HG03575 (cell line): ENCODE measurements around the gene PRKCA.
"Not testable (repeated sequence)": the region's sequence is repeated elsewhere in the genome, so short reads cannot be mapped to it uniquely, and the experiment has no call there.

Experiments
- ATAC-seq: cut with Tn5 transposase; IDR thresholded peaks from one replicate; pipeline ENCODE4 v1.9.1; 2021; ENCODE audit not compliant: unreplicated experiment, insufficient number of reproducible peaks, low FRiP score; ENCODE audit errors: extremely low read depth

The PRKCA gene

DNA sequence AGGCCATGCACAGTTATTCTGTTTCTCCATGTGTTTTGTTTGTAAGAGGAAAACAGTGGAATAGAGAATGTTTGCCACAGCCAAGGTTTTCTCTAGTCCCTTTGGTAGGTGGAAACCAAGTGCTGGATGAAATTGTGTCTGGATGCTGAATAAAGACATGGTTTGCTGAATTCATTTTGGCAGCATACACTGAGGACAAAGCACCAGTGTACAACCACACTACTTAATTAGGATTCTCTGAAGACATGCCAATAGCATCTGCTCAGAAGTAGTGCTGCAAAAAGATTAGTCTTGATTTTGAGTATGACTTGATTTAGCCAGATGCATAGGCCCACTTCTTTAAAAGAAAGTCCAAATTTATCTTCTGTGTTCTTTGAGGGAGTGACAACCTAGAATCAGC lies 302.0 kb downstream of the PRKCA start:
- no peak for ATAC-seq

DNA sequence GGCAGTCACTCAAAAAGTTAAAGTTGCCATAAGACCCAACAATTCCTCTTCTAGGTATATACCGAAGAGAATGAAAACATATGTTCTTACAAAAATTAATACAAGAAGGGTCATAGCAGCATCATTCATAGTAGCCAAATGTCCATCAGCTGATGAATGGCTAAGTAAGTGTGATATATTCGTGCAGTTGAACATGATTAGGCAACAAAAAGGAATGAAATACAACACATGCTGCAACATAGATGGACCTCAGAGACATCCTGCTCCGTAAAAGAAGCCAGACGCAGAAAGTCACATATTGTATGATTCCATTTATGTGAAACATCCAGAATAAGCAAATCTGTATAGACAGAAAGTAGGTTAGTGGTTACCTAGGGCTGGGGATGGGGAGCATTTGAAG lies 303.1 kb downstream of the PRKCA start:
- no peak for ATAC-seq

DNA sequence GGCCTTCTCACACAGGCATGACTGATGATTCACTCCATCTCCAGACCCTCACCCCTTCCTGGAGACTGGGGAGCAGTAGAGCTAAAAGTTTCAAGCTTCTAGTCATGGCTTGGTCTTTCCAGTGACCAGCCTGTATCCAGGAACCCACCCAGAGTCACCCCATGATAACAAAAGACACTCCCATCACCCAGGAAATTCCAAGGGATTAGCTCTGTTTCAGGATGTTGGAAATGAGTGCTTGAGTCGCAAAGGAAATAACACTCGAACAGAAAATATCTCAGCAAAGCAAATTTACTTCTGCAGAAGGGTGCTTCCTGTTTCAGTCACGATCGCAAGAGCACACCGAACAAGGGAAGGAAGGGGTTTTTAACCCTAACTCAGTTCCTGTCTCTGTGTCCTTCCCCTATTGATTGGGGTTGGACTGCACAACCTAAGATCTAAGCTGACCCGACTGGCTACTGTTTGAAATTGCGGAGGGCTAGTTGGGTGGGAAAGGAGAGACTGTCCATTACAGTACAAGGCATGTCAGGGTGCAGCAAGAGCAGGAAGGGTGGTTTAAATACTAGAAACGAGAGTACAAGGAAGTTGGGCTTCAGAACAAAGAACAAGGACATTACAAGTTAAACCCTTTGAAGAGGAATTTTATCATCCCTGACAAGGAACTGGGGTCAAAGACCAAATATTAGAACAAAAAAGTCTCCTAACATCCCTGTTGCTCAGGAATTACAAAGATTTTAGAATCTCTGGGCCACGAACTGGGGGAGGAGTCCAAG lies 308.1 kb downstream of the PRKCA start:
- no peak for ATAC-seq

DNA sequence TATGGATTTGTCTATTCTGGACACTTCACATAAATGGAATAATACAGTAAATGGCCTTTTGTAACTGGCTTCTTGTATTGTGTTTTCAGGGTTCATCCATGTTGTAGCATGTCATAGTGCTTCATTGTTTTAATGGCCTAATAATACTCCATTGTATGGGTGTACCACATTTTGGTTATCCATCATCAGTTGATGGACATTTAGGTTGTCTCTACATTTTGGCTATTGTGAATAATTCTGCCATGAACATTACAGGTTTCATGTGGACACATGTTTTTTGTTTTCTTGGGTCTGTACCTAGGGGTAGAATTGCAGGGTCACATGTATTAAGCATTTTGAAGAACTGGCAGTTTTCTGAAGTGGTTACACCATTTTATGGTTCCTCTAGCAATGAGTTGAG lies 309.0 kb downstream of the PRKCA start:
- no peak for ATAC-seq

DNA sequence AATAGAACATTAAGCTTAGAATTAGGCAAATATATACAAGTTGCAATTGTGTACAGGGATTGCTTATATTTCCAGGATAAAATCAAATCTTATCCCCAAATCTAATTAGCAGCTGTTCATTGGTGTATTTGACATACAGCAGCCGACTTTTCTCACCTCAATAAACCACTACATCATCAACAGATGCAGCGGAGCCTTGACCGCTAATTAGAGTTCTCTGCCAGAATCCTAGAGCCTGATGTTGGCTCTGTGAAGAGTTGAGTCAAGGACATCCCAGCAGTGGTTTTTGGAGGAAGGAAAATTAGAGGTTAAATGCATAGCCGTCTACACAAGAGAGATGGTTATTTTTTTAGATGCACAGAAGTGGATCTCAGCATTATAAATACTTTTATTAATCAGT lies 310.6 kb downstream of the PRKCA start:
- no peak for ATAC-seq

DNA sequence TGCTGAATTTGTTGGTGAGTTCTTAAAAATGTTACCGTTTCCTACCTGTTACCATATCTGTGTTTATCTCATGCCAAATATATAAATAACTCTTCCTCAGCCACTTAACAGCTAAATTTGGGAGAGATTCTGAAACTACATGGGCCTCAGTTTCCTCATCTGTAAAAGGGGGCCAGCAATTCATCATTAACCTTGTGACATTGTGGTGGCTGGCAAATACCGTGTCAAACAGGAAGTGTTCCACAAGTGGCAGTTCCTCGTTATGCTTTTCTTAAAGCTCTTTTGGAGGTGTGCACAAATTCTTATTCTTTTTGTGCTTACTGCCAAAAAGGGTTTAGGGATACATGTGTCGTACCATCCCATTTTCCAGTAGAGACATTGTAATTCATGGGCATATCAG lies 312.1 kb downstream of the PRKCA start:
- ATAC-seq: no peak

DNA sequence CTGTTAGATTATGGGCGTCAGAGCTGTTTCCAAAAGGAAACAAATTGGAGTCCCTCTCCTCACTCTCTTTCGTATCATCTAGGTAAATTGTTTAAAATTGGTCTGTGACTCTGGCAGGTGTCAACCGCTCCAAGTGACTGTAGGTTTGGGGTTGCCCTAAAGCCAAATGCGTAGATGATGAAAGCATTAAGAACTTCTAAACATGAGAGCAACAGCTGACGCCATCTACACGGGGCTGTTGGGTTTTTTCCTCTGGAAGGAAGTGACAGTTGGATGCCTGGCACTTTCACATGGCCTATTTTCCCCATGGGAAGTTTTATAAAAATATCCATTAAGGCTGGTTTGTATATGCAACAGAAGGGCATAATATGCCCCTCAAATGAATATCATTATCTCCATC lies 316.8 kb downstream of the PRKCA start:
- ATAC-seq: no peak

DNA sequence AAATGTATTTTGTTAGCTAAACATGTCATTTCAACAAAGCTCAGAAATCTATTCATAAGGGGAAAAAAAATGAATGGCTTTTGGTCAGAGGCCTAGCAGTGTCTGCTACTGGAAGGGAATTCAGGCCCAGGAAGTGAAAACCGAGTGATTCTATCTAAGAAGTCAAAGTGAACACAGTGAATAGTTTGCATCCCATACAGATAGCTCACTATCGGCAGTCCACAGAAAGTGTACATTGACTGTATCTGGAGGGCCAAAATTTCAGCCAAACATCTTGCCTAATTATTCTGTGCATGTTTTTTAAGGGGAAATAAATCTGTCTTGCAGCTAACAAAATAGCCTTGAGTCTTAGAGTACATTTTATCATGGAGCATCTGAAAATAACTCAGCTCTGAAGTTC lies 318.1 kb downstream of the PRKCA start:
- no peak for ATAC-seq

DNA sequence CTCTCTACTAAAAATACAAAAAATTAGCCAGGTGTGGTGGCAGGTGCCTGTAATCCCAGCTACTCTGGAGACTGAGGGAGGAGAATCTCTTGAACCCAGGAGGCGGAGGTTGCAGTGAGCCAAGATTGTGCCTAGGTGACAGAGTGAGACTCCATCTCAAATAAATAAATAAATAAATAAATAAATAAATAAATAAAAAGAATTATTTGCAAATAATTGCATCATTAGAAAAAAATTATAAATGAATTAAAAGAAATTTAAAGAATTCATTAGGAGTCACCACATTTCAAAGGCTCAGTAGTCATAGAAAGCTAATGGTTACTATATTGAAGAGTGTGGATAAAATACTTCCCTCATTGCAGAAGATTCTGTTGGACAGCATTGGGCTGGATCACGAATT lies 322.2 kb downstream of the PRKCA start:
- not testable (repeated sequence) for ATAC-seq

DNA sequence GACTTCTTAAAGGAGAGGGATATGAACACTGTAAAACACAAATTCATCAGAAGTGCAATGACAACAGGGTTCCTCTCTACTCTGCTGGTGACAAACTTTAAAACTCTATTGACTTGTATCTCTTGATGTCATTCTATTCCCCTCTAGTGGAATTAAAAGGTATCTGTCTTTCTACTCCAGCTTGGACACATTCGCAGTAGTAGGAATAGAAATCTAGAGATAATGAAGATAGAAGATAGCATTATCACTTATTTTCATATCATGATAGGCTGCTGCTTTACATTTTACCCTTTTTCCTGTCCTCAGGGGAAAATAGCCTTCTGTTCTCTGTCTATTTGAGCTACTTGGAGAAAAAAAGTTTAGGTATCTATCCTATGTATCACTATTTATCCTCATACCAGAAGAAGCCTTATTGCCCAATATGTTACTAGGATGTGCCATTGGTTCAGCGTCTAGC lies 322.9 kb downstream of the PRKCA start:
- no peak for ATAC-seq

DNA sequence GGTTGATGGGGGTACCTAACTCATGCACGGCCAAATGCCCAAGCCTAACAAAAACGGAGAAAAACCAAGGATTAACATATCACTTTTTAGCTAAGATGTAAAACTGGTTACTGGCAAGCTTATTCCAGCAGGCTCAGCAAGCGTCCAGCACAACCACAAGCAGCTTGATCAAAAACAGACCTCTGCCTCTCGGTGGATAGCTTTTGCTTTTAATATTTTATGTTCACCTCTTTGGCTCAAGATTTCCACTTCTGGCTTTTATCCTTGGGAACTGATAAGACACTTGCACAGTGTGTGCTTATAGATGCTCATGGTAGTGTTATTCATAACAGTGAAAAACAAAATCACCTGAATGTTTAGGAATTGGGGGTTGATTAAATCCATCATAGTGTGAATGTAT lies 325.6 kb downstream of the PRKCA start:
- ATAC-seq: no peak

DNA sequence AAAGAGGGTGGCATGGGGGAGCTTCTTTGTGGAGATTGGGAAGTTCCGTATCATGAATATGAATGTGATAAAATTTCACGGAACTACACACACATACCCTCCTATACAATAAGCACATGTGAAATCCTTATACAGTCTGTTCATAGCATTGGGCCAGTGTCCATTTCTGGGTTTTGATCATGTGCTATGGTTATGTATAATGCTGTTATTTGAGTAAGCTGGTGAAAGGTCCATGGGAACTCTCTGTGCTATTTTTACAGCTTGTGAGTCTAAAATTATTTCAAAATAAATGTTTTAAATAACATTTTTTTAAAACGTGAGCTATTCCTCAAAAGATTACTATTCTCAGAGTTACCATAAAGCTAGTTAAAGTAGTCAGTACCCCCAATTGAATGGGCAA lies 327.3 kb downstream of the PRKCA start:
- ATAC-seq: no peak

DNA sequence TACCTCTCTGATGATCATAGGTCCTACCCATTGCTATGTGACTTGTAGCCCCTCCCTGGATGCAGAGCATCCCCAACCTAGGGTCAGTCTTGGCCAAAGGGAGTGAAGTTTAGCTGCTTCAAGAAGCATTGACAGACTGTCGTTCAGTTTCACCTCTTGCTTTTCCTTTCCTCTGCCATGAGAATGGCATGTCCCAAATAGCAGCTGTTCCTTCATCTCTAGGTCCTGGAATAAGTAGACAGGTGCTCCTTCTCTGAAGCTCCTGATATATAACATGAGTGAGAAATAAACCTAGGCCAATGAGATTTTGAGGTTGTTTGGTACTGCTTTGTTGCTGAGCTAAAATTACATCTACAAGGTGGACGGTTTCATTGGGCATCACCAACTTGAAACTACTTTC lies 328.0 kb downstream of the PRKCA start:
- ATAC-seq: no peak

DNA sequence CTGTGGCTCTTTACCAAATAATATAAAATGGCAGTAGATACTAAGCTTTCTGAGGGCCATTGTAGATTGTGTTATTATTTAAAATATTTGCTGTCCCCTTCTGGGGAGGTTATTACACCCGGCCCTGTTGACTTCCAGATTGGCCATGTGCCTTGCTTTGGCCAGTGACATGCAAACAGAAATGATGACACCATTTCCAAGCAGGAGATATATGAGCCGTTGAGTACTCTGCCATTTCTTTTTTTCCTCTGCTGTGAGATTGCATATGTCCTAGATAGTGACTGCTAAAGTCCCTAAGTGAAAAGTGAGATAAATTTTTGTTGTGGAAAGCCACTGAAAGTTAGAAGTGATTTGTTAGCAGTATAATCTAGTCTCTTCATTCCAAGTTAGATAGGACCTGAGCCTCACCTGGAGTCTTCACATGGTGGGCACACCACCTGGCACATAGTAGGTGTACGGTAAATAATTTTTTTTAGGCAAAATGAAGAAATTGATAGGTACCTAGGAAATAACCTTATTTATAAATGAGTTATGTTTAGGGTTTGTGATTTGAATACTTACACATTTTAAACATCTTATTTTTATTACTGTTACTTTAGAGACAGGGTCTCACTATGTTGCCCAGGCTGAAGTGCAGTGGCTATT lies 328.5 kb downstream of the PRKCA start:
- ATAC-seq: no peak

DNA sequence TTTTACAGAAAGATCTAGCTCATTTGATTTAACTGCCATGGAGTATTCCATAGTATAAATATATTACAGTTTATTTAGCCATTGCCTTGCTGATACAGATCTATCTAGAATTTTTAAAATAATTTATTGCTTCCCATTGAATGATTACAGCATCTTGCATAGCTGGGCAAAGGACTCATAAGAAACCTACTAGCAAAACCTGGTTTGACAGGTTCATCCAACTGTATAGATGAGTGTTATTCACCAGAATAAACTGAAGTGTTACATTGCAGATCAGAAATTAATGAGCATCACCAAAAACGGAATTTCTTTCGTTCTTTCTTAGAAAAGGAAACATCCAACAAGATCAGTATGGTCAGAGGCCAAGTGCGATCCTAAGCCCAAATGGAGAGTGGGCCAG lies 330.3 kb downstream of the PRKCA start:
- no peak for ATAC-seq

DNA sequence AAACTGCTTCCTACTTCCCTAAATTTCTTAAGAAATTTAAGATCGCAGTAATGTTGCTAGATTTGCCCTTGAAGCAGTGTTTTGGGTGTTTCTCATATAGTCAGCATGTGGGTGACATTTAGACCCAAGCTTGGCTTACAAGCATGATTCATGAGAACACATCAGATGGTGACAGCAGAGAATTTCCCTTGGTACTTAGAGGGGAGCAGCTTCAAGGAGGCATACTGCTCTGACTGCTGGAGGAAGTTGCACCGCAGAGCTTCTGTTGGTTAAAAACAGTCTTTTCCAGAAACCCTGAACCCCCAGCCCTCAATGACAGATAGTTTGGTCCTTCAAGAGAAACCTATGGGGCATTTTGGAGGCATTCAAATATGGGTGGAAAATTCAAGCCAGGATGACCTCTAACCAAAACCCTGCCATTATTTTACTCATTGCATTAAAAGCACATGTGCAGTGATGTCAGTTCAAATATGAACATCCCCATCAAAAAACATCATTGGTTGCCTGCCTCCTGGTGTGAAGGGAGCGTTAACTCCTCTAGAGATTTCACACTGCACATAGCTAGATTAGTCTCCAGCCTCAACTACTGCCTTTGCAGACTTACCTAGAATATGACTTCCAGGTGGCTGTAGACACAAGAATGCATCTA lies 331.0 kb downstream of the PRKCA start:
- ATAC-seq: no peak

DNA sequence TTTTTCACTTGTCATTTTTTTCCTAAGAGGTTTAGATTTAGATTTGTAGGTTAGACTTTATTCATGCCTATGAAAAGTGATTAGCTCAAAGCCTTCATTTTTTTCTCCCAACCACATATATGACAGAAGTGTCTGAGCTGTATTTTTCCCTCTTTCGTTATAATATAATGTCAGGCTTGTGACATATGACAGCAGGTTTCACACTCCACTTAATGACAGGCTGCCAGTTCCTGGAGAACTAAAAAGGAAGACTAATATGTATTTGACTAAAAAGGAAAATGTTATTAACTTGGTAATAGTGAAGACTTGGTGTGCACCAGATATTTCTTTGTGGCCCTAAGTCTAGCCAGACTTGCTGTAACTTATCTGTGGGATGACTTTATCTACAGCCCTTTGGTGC lies 331.8 kb downstream of the PRKCA start:
- ATAC-seq: no peak

DNA sequence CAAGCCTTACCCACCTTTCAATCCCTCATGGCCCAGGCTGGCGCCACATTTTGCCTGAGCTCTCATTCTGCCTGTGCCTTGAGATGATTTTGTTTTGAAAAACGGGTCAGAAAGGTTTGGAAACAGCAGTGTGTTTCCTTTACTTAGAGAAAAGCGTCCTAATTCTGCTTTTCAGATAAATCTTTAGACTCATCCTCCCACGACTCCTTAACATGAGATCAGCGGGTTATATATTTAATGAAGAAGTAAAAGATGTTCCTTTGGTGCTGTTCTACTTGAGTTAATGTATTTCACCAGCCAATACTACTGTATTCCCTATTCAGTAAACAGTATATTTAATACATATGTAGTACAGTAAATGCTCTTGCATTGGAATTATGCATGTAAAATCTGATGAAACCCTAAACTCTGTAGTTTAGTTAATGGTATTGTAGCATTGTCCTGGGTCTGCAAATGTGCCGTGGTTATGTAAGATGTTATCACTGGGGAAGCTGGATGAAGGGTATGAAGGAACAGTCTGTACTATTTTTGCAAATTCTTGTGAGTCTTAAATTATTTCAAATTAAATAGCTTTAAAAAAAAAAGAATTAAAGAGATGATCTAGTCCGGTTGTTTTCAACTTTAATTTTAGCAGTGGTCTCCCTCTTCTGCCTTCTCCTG lies 333.1 kb downstream of the PRKCA start:
- ATAC-seq: no peak

DNA sequence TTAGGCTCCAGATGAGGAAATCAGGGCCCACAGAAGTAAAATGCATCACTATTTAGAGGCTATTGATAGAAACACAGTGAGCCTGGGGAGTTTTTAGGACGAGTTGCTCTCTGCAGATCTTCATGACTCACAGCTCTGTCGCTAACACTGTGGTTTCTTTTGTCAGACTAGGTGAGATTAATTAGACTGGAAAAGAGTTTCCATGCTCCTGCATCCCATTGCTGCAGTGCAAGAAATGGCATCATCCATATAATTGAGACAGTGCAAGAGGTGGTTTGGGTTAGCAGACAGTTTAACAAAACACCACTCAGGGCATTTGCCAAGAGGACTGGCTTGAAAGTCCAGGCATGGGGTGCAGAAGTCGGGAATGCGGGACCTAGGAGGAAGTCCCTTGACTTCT lies 333.7 kb downstream of the PRKCA start:
- ATAC-seq: no peak

DNA sequence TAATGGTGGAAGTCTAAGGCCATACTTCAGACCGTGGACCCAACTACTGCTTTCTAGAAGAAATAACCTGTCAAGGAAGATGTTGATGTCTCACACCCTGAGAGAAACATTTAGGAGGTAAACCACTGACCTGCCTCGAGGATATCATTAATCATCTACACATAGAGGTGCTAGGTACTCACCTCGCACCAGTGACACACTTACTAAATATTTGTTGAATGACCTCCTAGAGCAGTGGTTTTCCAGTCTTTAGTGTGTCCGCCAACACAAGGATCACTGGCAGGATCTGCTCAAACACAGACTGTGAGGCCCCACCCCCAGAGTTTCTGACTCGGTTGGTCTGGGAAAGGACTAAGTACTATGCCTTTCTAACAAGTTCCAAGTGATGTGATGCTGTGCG lies 335.1 kb downstream of the PRKCA start:
- ATAC-seq: no peak
